A549 (cell line): Measurements from ENCODE around the gene TP53BP2.

ENCODE experiments used
- CEBPB ChIP-seq, 2 experiments: fragments of >200 bp in 1 of 2; sonication (Bioruptor Twin) in 1 of 2; formaldehyde crosslinking in 1 of 2; IDR thresholded peaks; 2 replicates each; pipeline ENCODE4 v1.6.1; 2012 to 2016
- EP300 ChIP-seq, 2 experiments: fragments of >200 bp; sonication (Bioruptor Twin); formaldehyde crosslinking; IDR thresholded peaks; 2 replicates in 1 of 2; 3 replicates in 1 of 2; pipeline ENCODE4 v1.6.1; 2016 to 2017
- HOXA7 ChIP-seq: fragments of 250-450 bp; sonication (Bioruptor Pico); IDR thresholded peaks from 2 replicates; pipeline ENCODE4 v1.5.0; 2020; ENCODE audit warnings: mild to moderate bottlenecking, moderate library complexity
- JUN ChIP-seq, 2 experiments: fragments of >200 bp; sonication (Bioruptor Twin); formaldehyde crosslinking; IDR thresholded peaks; 2 replicates in 1 of 2; 3 replicates in 1 of 2; pipeline ENCODE4 v1.6.1; 2016 to 2017
- JUNB ChIP-seq: fragments of >200 bp; sonication (Bioruptor Twin); formaldehyde crosslinking; IDR thresholded peaks from 2 replicates; pipeline ENCODE4 v1.6.1; 2016
- KDM1A ChIP-seq: fragments of 200-600 bp; sonication (generic); IDR thresholded peaks from 2 replicates; pipeline ENCODE4 v1.6.1; 2016; ENCODE audit warnings: low read depth, mild to moderate bottlenecking
- NR3C1 ChIP-seq: fragments of >200 bp; sonication (Bioruptor Twin); formaldehyde crosslinking; IDR thresholded peaks from 3 replicates; pipeline ENCODE4 v1.6.1; 2017
- PHF8 ChIP-seq: fragments of 200-600 bp; sonication (generic); IDR thresholded peaks from 2 replicates; pipeline ENCODE4 v1.6.1; 2016; ENCODE audit warnings: low read depth, mild to moderate bottlenecking, antibody characterized with exemption, moderate library complexity, borderline replicate concordance
- POLR2A ChIP-seq: IDR thresholded peaks from 2 replicates; pipeline ENCODE4 v1.6.1; 2012; ENCODE audit warnings: mild to moderate bottlenecking, low read length
- REST ChIP-seq: fragments of 200-600 bp; sonication (generic); IDR thresholded peaks from 2 replicates; pipeline ENCODE4 v1.6.1; 2016; ENCODE audit warnings: antibody characterized with exemption, mild to moderate bottlenecking, moderate library complexity
- RNF2 ChIP-seq: fragments of 200-600 bp; sonication (generic); IDR thresholded peaks from 2 replicates; pipeline ENCODE4 v1.6.1; 2016; ENCODE audit warnings: low read depth, mild to moderate bottlenecking, antibody characterized with exemption, moderate library complexity, borderline replicate concordance
- ZFP36 ChIP-seq: fragments of 450-650 bp; IDR thresholded peaks from 2 replicates; pipeline ENCODE4 v1.6.1; 2014; ENCODE audit warnings: borderline replicate concordance; ENCODE audit not compliant: partially characterized antibody
- TF ChIP-seq, protein P1 (sequence below): fragments of >200 bp; sonication (Bioruptor Twin); formaldehyde crosslinking; IDR thresholded peaks from 3 replicates; pipeline ENCODE4 v1.5.1; 2016
- TF ChIP-seq, protein P2 (sequence below): IDR thresholded peaks from 2 replicates; pipeline ENCODE4 v1.6.1; 2012

DNA sequence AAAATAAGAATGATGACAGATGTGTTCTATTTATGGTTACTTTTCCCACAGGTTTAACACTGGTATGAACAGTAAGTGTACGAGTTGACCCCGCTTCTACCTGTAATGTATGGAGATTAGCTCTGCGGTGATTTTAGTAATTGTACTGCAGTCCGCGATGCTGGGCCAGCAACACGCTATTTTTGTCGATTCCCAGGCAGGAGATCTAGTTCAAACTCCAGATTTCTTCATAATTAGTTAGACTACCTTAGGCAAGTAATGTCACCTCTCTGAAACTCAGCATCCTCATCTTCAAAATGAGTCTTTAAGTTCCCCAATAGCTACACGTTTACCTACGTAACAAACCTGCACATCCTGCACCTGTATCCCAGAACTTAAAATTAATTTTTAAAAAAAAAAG is 21.5 kb downstream of the TP53BP2 start:
- TF ChIP-seq ZFP36 = no peak
- TF ChIP-seq, protein P1, sequence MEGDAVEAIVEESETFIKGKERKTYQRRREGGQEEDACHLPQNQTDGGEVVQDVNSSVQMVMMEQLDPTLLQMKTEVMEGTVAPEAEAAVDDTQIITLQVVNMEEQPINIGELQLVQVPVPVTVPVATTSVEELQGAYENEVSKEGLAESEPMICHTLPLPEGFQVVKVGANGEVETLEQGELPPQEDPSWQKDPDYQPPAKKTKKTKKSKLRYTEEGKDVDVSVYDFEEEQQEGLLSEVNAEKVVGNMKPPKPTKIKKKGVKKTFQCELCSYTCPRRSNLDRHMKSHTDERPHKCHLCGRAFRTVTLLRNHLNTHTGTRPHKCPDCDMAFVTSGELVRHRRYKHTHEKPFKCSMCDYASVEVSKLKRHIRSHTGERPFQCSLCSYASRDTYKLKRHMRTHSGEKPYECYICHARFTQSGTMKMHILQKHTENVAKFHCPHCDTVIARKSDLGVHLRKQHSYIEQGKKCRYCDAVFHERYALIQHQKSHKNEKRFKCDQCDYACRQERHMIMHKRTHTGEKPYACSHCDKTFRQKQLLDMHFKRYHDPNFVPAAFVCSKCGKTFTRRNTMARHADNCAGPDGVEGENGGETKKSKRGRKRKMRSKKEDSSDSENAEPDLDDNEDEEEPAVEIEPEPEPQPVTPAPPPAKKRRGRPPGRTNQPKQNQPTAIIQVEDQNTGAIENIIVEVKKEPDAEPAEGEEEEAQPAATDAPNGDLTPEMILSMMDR = no peak
- no peak for TF ChIP-seq KDM1A
- TF ChIP-seq RNF2 = no peak
- TF ChIP-seq CEBPB (IDR thresholded peaks at IDR 0.05) = no peak
- TF ChIP-seq JUN (IDR thresholded peaks at IDR 0.05) = no peak
- no peak for TF ChIP-seq PHF8
- no peak for TF ChIP-seq EP300 (IDR thresholded peaks at IDR 0.05)
- no peak for TF ChIP-seq JUNB
- no peak for TF ChIP-seq POLR2A
- no peak for TF ChIP-seq NR3C1
- TF ChIP-seq, protein P2, sequence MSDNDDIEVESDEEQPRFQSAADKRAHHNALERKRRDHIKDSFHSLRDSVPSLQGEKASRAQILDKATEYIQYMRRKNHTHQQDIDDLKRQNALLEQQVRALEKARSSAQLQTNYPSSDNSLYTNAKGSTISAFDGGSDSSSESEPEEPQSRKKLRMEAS = no peak
- no peak for TF ChIP-seq HOXA7 (CRISPR knock-in tag)
- no peak for TF ChIP-seq REST
